Activated gamma-delta T cell treated with Interleukin-2 at 50 U/mL for 16 hours (primary cell): Measurements from ENCODE around the gene OR8B3.

ENCODE experiments used
- DNase-seq: peaks from one replicate; pipeline ENCODE4 v3.0.0-alpha.2; 2020

OR8B3 gene

GRCh38 chr11:124346311-124346955 lies 52.4 kb downstream of the OR8B3 start:
- no peak for DNase-seq
